K562 (cell line): Measurements from ENCODE around the gene COL4A6. TPM values are rescaled to one million over a fixed set of nuclear protein-coding genes. Genes with fewer than 3 reads are reported as not detected.

Experiments
- ADNP ChIP-seq: fragments of 200-800 bp; sonication (Bioruptor generic); IDR thresholded peaks from 2 replicates; pipeline ENCODE4 v1.6.1; 2016; ENCODE audit warnings: missing genetic modification characterization, missing compliant biosample characterization
- HDAC1 ChIP-seq, 2 experiments: fragments of 450-650 bp; IDR thresholded peaks; 2 replicates each; pipeline ENCODE4 v1.6.1; 2016 to 2017; ENCODE audit warnings: inconsistent platforms in 1 of 2, mild to moderate bottlenecking in 1 of 2, moderate library complexity in 1 of 2
- HNRNPLL ChIP-seq: fragments of 200-400 bp; formaldehyde crosslinking; IDR thresholded peaks from 2 replicates; pipeline ENCODE4 v1.6.1; 2017; ENCODE audit warnings: low read length, low read depth, mild to moderate bottlenecking; ENCODE audit not compliant: poor library complexity, severe bottlenecking
- MECOM ChIP-seq: fragments of 250-450 bp; sonication (Bioruptor Pico); IDR thresholded peaks from 2 replicates; pipeline ENCODE4 v1.8.0; 2022; ENCODE audit warnings: inconsistent platforms
- NFE2 ChIP-seq: IDR thresholded peaks from 2 replicates; pipeline ENCODE4 v1.6.1; 2014; ENCODE audit warnings: antibody characterized with exemption, low read depth
- TAF1 ChIP-seq: IDR thresholded peaks from 2 replicates; pipeline ENCODE4 v1.6.1; 2011; ENCODE audit warnings: mild to moderate bottlenecking, low read length, moderate library complexity; ENCODE audit not compliant: insufficient read depth, control insufficient read depth, severe bottlenecking; ENCODE audit errors: extremely low read depth
- polyA plus RNA-seq, 8 experiments: library from polyadenylated mRNA; depleted of rRNA in 4 of 8; stranded (reverse) in 5 of 8; unstranded in 3 of 8; fragments of >200 nt; fragmentation: Nextera tagmentation in 2 of 8; fragmentation: Illumina TruSeq in 1 of 8; extraction: Ambion mirVana in 2 of 8; extraction: Trizol in 1 of 8; gene quantifications; 2 replicates each; pipeline versions ENCODE4 v1.2.1 to v1.2.3, GENCODE V29; 2011 to 2014; ENCODE audit warnings: inconsistent platforms in 1 of 8, missing spikeins in 1 of 8
- total RNA-seq, 7 experiments: library from RNA; depleted of rRNA in 6 of 7; stranded (reverse); fragments of >200 nt in 6 of 7; fragmentation: Illumina TruSeq in 2 of 7; extraction: Trizol in 2 of 7; gene quantifications; 2 replicates each; pipeline versions ENCODE4 v1.2.1 to v1.2.3, GENCODE V29; 2011 to 2021; ENCODE audit warnings: low replicate concordance in 1 of 7
- TF ChIP-seq, protein P1 (sequence below): fragments of 250-450 bp; sonication (Bioruptor Pico); IDR thresholded peaks from 2 replicates; pipeline ENCODE4 v1.9.0; 2021; ENCODE audit warnings: mild to moderate bottlenecking, inconsistent platforms
- TF ChIP-seq, protein P2 (sequence below): fragments of 250-450 bp; sonication (Bioruptor Pico); IDR thresholded peaks from 2 replicates; pipeline ENCODE4 v1.4.0; 2020; ENCODE audit warnings: mild to moderate bottlenecking, moderate library complexity
- TF ChIP-seq, protein P3 (sequence below): fragments of 450-650 bp; formaldehyde crosslinking; IDR thresholded peaks from 2 replicates; pipeline ENCODE4 v1.4.0; 2020; ENCODE audit warnings: mild to moderate bottlenecking, moderate library complexity
- TF ChIP-seq, protein P4 (sequence below), 2 experiments: fragments of 150-350 bp in 1 of 2; IDR thresholded peaks; 2 replicates each; pipeline ENCODE4 v1.6.1; 2012 to 2016; ENCODE audit warnings: low read depth in 2 of 2, low read length in 2 of 2, mild to moderate bottlenecking in 1 of 2, moderate library complexity in 1 of 2

Gene COL4A6
- total and polyA plus RNA-seq, 9 of the 15 experiments (the other 6 are each of a cell fraction or from before 2014, with no cell fraction given) = 0.02 to 0.05 TPM; not detected in 7

DNA sequence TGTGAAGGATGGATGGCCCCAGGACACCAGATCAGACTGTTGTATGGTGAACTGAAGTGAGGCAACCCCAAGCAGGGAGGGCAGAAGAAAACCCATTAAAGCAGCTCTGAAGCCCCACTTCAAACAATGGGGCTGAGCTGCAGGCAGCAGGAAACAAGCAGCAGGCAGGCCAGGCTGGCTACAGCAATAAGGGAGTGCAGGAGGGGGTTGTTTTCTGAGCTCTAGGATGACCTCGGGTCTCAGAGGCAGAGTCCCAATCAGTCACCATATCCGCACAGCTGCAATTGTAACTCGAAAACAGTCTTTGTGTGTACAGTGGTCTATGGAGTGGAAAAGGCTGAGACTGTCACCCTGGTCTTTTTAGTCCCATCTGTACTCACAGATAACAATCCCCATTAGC, 90.4 kb downstream of the COL4A6 start (continued):
- TF ChIP-seq, protein P1, sequence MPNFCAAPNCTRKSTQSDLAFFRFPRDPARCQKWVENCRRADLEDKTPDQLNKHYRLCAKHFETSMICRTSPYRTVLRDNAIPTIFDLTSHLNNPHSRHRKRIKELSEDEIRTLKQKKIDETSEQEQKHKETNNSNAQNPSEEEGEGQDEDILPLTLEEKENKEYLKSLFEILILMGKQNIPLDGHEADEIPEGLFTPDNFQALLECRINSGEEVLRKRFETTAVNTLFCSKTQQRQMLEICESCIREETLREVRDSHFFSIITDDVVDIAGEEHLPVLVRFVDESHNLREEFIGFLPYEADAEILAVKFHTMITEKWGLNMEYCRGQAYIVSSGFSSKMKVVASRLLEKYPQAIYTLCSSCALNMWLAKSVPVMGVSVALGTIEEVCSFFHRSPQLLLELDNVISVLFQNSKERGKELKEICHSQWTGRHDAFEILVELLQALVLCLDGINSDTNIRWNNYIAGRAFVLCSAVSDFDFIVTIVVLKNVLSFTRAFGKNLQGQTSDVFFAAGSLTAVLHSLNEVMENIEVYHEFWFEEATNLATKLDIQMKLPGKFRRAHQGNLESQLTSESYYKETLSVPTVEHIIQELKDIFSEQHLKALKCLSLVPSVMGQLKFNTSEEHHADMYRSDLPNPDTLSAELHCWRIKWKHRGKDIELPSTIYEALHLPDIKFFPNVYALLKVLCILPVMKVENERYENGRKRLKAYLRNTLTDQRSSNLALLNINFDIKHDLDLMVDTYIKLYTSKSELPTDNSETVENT (CRISPR knock-in tag) = no peak
- TF ChIP-seq NFE2 = no peak
- TF ChIP-seq MECOM (CRISPR knock-in tag) = no peak
- TF ChIP-seq TAF1 = no peak
- no peak for TF ChIP-seq HNRNPLL
- TF ChIP-seq, protein P2, sequence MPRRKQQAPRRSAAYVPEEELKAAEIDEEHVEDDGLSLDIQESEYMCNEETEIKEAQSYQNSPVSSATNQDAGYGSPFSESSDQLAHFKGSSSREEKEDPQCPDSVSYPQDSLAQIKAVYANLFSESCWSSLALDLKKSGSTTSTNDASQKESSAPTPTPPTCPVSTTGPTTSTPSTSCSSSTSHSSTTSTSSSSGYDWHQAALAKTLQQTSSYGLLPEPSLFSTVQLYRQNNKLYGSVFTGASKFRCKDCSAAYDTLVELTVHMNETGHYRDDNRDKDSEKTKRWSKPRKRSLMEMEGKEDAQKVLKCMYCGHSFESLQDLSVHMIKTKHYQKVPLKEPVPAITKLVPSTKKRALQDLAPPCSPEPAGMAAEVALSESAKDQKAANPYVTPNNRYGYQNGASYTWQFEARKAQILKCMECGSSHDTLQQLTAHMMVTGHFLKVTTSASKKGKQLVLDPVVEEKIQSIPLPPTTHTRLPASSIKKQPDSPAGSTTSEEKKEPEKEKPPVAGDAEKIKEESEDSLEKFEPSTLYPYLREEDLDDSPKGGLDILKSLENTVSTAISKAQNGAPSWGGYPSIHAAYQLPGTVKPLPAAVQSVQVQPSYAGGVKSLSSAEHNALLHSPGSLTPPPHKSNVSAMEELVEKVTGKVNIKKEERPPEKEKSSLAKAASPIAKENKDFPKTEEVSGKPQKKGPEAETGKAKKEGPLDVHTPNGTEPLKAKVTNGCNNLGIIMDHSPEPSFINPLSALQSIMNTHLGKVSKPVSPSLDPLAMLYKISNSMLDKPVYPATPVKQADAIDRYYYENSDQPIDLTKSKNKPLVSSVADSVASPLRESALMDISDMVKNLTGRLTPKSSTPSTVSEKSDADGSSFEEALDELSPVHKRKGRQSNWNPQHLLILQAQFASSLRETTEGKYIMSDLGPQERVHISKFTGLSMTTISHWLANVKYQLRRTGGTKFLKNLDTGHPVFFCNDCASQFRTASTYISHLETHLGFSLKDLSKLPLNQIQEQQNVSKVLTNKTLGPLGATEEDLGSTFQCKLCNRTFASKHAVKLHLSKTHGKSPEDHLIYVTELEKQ (CRISPR knock-in tag) = no peak
- TF ChIP-seq ADNP = no peak
- TF ChIP-seq, protein P3, sequence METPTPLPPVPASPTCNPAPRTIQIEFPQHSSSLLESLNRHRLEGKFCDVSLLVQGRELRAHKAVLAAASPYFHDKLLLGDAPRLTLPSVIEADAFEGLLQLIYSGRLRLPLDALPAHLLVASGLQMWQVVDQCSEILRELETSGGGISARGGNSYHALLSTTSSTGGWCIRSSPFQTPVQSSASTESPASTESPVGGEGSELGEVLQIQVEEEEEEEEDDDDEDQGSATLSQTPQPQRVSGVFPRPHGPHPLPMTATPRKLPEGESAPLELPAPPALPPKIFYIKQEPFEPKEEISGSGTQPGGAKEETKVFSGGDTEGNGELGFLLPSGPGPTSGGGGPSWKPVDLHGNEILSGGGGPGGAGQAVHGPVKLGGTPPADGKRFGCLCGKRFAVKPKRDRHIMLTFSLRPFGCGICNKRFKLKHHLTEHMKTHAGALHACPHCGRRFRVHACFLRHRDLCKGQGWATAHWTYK = no peak
- TF ChIP-seq, protein P4, sequence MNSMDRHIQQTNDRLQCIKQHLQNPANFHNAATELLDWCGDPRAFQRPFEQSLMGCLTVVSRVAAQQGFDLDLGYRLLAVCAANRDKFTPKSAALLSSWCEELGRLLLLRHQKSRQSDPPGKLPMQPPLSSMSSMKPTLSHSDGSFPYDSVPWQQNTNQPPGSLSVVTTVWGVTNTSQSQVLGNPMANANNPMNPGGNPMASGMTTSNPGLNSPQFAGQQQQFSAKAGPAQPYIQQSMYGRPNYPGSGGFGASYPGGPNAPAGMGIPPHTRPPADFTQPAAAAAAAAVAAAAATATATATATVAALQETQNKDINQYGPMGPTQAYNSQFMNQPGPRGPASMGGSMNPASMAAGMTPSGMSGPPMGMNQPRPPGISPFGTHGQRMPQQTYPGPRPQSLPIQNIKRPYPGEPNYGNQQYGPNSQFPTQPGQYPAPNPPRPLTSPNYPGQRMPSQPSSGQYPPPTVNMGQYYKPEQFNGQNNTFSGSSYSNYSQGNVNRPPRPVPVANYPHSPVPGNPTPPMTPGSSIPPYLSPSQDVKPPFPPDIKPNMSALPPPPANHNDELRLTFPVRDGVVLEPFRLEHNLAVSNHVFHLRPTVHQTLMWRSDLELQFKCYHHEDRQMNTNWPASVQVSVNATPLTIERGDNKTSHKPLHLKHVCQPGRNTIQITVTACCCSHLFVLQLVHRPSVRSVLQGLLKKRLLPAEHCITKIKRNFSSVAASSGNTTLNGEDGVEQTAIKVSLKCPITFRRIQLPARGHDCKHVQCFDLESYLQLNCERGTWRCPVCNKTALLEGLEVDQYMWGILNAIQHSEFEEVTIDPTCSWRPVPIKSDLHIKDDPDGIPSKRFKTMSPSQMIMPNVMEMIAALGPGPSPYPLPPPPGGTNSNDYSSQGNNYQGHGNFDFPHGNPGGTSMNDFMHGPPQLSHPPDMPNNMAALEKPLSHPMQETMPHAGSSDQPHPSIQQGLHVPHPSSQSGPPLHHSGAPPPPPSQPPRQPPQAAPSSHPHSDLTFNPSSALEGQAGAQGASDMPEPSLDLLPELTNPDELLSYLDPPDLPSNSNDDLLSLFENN (IDR thresholded peaks at IDR 0.05; ENCODE audit: low read depth in 2 of 2, low read length in 2 of 2) = no peak
- no peak for TF ChIP-seq HDAC1 (IDR thresholded peaks at IDR 0.05)
